ENCODE measurements around the gene RPS19.

RPS19 gene

DNA sequence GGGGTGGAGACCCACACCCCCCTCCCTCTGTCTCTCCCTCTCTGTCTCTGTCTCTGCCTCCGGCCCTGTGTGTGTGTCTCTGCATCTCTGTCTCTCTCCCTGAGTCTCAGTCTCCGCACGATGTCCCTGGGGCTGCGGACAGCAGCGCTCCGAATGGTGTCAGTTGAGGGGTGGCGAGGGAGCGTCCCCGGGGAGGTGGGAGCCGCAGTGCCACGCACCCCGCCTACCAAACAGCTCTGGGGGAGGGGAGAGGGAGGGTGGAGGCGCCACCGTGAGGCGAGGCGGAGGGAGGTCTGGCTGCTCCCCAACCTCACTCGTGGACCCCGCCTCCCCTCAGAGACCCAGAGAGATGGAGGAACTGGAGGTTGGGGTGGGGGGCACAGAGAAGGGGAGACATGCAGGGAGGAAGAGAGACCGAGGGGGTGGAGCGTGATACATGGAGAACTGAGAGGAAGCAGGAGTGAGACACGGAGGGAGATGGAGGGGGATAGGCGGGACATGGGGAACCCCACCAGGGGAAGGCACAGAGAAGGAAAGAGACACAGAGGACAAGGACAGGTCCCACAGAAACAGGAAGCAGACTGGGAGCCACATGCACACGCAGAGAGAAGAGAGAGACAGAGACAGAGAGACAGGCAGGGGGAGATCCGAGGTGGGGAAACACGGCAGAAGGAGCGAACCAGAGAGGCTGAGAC is 61.0 kb downstream of the RPS19 start:
- Histone ChIP-seq H3K27me3 (ENCODE audit: control insufficient read depth in 1 of 2, insufficient read depth in 2 of 2, low read length in 2 of 2) (peaks cover 75 to 83% of the 10 kb centered on the region in 2 donors), H3K36me3 (ENCODE audit: control insufficient read depth in 1 of 2, insufficient read depth in 2 of 2, low read length in 2 of 2) (no peaks in the 10 kb centered on the region)

DNA sequence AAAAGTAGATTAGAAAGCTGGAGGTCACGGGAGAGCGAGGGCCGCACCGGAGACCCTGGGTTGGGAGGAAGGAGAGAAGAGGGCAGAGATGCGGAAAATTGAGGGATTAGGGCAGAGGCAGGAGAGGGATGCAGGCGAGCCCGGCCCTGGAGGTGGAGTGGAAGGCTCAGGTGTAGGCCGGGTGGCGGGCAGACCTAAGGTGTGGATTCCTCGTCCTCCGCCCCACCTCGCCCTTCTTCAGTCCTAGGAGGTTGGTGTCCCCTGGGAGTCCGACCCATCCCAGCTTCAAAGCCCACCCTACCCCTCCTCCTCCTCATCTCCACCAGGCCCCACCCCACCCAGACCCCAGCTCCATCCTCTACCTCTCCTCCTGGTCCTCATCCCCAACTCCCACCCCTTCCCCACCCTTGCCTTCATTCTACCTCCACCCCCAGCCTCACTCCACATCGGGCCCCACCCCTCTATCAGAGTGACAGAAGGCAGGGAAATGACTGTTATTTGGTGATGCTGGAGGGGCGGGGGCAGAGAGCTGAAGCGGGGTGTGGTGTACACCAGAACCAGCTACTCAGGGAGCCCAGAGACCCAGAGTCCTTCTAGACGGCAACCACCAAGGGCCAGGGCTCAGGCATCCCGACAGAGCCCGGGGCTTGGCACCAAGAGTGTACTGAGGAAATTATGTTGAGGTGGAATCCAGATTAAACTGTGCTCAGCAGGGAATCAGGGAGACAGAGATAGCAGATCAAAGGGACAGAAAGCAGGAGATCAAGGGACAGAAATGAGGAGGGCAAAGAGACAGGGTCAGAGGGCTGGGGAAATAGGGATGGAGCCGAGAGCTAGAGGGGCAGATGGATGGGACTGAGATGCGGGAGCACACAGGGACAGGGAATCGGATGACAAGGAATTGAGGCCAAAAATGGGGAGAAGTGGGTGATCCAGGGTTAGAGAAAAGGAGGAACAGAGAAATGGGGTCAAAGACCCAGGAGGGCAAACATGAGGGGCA is 61.8 kb downstream of the RPS19 start:
- no peak overlapping the region for H3K27ac ChIP-seq (ENCODE audit: low read depth, low read length)
- H3K4me1 ChIP-seq (ENCODE audit: control insufficient read depth in 1 of 2, insufficient read depth in 2 of 2, low read length in 2 of 2) = peaks cover 0 to 3% of the 10 kb centered on the region in 2 donors
- H3K4me3 ChIP-seq (ENCODE audit: low read depth in 1 of 2, low read length in 2 of 2) = no peak overlapping the region
- H3K36me3 ChIP-seq (ENCODE audit: control insufficient read depth in 1 of 2, insufficient read depth in 2 of 2, low read length in 2 of 2) = no peaks in the 10 kb centered on the region
- peaks cover 75 to 81% of the 10 kb centered on the region in 2 donors for H3K27me3 ChIP-seq (ENCODE audit: control insufficient read depth in 1 of 2, insufficient read depth in 2 of 2, low read length in 2 of 2)
- H3K9ac ChIP-seq (ENCODE audit: low read depth in 1 of 2, low read length in 2 of 2) = no peak overlapping the region
- no peaks in the 10 kb centered on the region for H3K9me3 ChIP-seq (ENCODE audit: control insufficient read depth in 1 of 2, low read length in 2 of 2)

More for the DNA sequence above, 61.0 kb downstream of the RPS19 start:
- Histone ChIP-seq H3K4me1 (ENCODE audit: control insufficient read depth in 1 of 2, insufficient read depth in 2 of 2, low read length in 2 of 2) (peaks cover 0 to 3% of the 10 kb centered on the region in 2 donors), H3K9ac (ENCODE audit: low read depth in 1 of 2, low read length in 2 of 2) (no peak overlapping the region), H3K4me3 (ENCODE audit: low read depth in 1 of 2, low read length in 2 of 2) (no peak overlapping the region), H3K27ac (ENCODE audit: low read depth, low read length) (no peak overlapping the region), H3K9me3 (ENCODE audit: control insufficient read depth in 1 of 2, low read length in 2 of 2) (no peaks in the 10 kb centered on the region)

All from duodenal mucosa (tissue), 2 donors.